Femur (tissue), 1 donor: ENCODE data around the gene CENPL.
"Not testable (repeated sequence)": the region's sequence is repeated elsewhere in the genome, so short reads cannot be mapped to it uniquely, and the experiment has no call there.

ENCODE experiments used
- DNase-seq: peaks from one replicate; pipeline ENCODE4 v3.0.0-alpha.2; 2017

The CENPL gene

GRCh38 chr1:173856903-173857302 lies 32.2 kb upstream of the CENPL start:
- no peak for DNase-seq

- DNase-seq, result no peak
These were observed 31.3 kb upstream of the CENPL start for GRCh38 chr1:173856014-173856413.

DNA sequence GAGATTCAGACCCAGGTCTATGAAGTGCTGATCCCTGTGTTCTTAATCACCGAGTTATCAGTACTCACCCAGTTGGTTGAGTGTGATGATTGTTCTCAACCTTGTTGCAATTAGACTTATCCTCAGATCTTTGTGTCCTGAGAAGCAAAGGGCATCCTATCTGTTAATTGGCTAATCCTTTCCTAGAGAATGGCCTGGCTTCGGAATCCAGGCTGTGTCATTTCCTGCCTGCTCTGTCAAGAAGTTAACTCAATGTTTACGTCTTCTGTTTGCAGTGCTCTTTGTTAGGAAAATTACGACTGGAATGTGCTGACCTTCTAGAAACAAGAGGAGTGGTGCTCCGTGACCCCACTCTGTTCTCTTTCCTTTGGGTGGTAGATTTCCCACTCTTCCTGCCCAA lies 28.4 kb upstream of the CENPL start:
- DNase-seq, result no peak

DNA sequence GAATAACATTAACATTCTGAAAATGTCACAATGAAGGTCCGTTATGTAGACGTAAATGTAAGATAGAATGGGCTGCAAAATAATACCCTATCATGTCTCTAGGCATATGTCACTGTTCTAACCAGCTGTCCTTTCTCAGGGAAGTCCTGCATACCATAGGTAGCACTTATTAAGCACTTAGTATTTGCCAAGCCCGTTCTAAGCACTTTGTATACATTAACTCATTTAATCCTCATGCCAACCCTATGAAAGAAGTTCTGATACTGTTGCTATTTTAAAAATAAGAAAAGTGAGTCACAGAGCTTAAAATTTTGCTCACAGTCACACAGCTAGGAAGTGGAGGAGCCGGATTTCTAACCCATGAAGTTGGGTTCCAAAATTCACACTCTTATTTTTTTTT lies 27.4 kb upstream of the CENPL start:
- DNase-seq, result no peak

DNA sequence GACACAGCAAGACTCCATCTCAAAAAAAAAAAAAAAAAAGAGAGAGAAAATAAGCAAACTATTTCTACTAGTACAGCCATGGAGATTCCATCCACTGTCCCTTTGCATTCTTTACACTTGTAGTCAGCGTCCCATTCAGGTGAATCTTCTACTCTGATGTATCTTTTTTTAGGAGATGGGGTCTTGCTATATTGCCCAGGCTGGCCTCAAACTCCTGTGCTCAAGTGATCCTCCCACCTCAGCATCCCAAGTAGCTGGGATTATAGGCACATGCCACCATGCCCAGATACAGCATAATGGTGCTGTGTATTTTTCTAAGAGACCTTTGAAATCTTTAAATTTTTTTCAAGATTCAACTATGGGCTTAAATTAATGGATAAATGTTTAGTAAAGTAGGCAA lies 8.1 kb upstream of the CENPL start:
- no peak for DNase-seq

DNA sequence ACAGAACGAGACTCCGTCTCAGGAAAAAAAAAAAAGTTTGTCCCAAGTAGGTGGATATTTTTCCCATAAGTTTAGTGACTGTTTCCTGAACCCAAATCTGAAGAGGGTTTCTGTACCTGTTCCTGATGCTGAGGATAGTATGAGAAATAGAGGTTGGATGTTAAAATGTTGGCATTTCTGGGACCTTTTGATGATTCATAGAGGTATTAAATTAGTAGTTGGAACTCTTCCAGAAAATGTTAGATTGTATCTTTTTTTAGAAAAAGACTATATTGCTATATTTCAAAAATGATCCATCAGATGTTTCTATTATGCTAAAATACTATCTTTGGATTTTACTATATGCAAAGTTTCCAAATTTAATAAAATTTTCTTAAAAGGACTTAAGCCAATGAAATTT lies 2.9 kb upstream of the CENPL start:
- no peak for DNase-seq

DNA sequence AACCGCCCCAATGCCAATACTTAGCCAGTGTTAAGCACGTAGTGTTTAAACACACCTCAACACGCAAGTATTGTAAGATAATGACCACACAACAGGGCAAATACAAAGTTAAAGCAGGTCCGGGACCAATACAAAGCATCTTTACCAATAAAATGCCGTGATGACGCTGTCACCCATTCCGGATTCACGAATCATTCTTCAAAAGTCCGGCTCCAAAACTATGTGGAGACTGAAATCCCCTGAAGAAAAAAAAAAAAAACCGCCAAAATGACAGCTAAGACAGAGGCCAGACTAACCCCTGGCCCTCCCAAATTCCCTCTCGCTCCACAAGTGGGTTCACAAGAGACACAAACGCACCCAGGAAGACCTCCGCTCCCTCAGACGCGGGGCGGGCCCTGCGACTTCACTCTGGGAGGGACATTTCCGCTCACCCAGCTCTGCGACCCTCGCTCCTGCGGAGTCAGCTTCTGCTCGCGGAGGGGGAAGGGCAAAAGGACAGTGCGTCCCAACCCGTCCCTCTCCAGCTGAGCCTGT lies 835 bp downstream of the CENPL start:
- peak; percentile 17 for DNase-seq

GRCh38 chr1:173821680-173822079 lies 3.0 kb downstream of the CENPL start:
- DNase-seq, result no peak

- no peak for DNase-seq
These were observed 6.2 kb downstream of the CENPL start for GRCh38 chr1:173818459-173818858.

DNA sequence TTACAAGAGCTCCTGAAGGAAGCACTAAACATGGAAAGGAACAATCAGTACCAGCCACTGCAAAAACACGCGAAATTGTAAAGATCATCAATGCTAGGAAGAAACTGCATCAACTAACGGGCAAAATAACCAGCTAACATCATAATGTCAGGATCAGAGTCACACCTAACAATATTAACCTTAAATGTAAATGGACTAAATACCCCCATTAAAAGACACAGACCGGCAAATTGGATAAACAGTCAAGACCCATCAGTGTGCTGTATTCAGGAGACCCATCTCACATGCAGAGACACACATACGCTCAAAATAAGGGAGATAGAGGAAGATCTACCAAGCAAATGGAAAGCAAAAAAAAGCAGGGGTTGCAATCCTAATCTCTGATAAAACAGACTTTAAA lies 11.0 kb downstream of the CENPL start:
- not testable (repeated sequence) for DNase-seq

DNA sequence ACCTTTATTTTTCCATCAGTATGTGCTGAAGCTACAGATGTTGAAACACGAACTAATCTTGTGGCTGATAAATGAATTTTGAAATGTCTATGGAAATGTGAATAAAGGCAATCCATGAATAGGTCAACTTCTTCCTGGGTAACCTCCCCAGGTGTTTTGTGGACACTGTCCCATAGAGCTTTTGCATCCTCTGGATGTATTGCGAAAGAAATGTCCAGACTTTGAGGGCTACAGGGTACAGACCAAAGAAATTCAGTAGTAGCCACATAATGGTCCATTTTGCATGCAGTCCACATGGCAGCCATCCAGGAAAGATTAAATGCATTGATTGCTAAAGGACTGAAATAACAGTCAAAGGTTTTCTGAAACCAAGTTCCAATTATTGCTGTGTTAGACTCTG lies 21.7 kb downstream of the CENPL start:
- no peak for DNase-seq

DNA sequence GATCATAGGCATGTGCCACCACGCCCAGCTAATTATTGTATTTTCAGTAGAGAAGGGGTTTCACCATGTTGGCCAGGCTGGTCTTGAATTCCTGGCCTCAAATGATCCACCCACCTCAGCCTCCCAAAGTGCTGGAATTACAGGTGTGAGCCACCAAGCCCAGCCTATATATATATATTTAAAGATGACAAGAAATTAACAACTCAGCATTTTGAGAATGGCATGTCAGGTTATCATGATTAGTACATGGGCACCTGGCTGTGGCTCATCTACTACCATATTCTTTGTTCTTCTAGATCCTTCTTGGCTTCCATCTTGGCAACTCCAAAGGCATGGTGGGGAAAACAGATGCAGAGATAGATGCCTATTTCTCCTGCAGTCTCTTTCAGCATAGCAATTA lies 24.7 kb downstream of the CENPL start:
- not testable (repeated sequence) for DNase-seq

DNA sequence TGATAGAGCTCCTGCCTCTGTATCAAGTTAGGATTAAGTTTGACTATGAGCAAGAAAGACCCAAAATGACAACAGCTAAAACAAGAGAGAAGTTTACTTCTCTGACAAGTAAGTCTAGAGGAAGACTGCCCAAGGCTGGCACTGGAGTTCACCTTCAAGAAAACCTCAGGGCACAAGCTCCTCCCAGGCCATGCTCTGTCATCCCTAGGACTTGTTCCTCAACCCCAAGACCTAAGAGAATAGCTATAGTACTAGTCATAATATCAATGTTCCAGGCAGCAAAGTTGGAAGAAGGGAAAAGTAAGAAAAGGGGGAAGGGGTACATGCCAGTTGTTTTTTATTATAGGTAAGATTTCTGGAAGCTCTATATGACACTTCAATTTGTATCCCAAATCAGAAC lies 26.6 kb downstream of the CENPL start:
- no peak for DNase-seq

- DNase-seq, result no peak
These were observed 34.8 kb downstream of the CENPL start for GRCh38 chr1:173789841-173790240.

GRCh38 chr1:173784997-173785396 lies 39.7 kb downstream of the CENPL start:
- DNase-seq, result no peak

GRCh38 chr1:173779936-173780335 lies 44.7 kb downstream of the CENPL start:
- DNase-seq, result no peak

DNA sequence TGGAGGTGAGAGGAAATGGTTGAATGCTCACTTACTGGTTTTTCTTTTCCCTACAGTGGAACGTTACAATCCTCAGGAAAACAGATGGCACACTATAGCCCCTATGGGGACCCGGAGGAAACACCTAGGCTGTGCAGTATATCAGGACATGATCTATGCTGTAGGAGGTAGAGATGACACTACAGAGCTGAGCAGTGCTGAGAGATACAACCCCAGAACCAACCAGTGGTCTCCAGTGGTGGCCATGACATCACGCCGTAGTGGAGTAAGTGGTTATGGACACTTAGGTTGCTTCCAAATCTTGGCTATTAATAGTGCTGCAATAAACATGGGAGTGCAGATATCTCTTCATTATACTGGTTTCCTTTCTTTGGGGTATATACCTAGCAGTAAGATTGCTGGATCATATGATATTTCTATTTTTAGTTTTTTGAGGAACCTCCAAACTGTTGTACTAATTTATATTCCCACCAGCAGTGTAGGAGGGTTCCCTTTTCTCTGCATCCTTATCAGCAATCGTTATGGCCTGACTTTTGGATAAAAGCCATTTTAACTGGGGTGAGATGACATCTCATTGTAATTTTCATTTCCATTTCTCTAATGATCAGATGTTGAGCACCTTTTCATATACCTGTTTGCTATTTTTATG lies 49.0 kb downstream of the CENPL start:
- no peak for DNase-seq

DNA sequence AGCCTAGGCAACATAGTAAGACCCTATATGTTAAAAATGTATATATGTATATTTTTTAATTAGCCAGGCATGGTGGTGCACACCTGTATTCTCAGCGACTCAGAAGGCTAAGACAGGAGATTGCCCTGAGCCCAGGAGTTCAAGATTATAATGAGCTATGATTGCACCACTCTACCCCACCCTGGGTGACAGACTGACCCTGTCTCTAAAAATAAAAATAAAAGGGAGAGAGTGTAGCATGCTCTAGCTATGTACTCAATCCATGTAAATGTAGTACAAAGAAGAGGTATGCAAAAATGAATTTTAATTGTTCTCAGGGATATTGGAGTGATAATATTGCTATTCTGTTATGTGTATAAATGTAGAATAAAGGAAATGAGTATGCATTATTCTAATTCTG lies 53.1 kb downstream of the CENPL start:
- DNase-seq, result no peak

DNA sequence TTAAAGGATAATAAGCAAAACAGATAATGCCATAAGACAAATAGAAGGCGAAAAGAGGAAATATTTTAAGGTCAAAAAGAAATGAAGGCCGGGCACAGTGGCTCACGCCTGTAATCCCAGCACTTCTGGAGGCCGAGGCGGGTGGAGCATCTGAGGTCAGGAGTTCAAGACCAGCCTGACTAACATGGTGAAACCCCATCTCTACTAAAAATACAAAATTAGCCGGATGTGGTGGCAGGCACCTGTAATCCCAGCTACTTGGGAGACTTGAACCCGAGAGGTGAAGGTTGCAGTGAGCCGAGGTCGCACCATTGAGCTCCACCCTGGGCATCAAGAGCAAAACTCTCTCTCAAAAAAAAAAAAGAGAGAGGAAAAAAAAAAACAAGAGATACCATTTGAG lies 54.4 kb downstream of the CENPL start:
- DNase-seq, result not testable (repeated sequence)

GRCh38 chr1:173768827-173769226 lies 55.9 kb downstream of the CENPL start:
- no peak for DNase-seq

- no peak for DNase-seq
These were observed 56.5 kb downstream of the CENPL start for GRCh38 chr1:173768206-173768605.

- not testable (repeated sequence) for DNase-seq
These were observed 60.4 kb downstream of the CENPL start for GRCh38 chr1:173764331-173764730.

DNA sequence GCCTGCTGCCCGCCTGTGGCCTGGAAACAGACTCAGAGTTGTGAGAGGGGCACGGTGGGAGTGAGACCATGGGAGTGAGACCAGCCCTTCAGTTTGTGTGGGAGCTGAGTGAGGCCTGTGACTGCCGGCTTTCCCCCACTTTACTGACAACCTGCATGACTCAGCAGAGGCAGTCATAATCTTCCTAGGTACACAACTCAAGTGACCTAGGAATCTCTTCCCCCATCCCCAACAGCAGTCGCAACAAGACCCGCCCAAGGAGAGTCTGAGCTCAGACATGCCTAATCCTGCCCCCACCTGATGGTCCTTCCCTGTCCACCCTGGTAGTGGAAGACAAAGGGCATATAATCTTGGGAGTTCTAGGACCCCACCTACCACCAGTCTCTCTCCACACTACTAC lies 65.7 kb downstream of the CENPL start:
- no peak for DNase-seq

GRCh38 chr1:173758110-173758509 lies 66.6 kb downstream of the CENPL start:
- no peak for DNase-seq

- DNase-seq, result no peak
These were observed 67.0 kb downstream of the CENPL start for GRCh38 chr1:173757666-173758065.
